ENCODE data around the gene TBL1X. TPM values are rescaled to one million over a fixed set of nuclear protein-coding genes. Genes with fewer than 3 reads are reported as not detected.

Gene TBL1X
- total and polyA plus RNA-seq, 4 donors = 2.3 to 21.7 (median 13.3) TPM

- Histone ChIP-seq H3K4me1 (ENCODE audit: control insufficient read depth in 5 of 5, insufficient read depth in 5 of 5, low read length in 5 of 5) (peaks cover 0 to 32% (median 7%) of the 10 kb centered on the region in 5 donors), H3K27ac (ENCODE audit: low read depth in 1 of 2, low read length in 1 of 2) (peak overlapping the region in 1 of 2 donors; percentile 19), H3K9ac (ENCODE audit: insufficient read depth in 1 of 2, low read length in 2 of 2) (no peak overlapping the region), H3K27me3 (ENCODE audit: control insufficient read depth in 3 of 3, insufficient read depth in 3 of 3, low read length in 2 of 3) (peaks cover 12 to 17% (median 12%) of the 10 kb centered on the region in 3 donors), H3K36me3 (ENCODE audit: control insufficient read depth in 4 of 4, insufficient read depth in 4 of 4, low read length in 4 of 4) (no peaks in the 10 kb centered on the region), H3K4me3 (no peak overlapping the region), H3K9me3 (ENCODE audit: control insufficient read depth in 4 of 4, insufficient read depth in 3 of 4, low read length in 3 of 4) (peaks cover 0 to 7% (median 0%) of the 10 kb centered on the region in 4 donors)
- ATAC-seq (ENCODE audit: insufficient read depth, low FRiP score) (peak; percentile 39), DNase-seq (peak; percentile 31 to 66 (median 60))
- 10 to 32% methylated on average over 2 of the region's 2 CpGs for WGBS, 2 donors
- no peak for TF ChIP-seq CTCF (IDR thresholded peaks at IDR 0.05; ENCODE audit: control extremely low read depth, extremely low read depth)
These were observed 324.1 kb downstream of the TBL1X start for GRCh38 chrX:9788911-9789310.

- Histone ChIP-seq H3K9me3 (ENCODE audit: control insufficient read depth in 4 of 4, insufficient read depth in 3 of 4, low read length in 3 of 4) (peaks cover 0 to 7% (median 0%) of the 10 kb centered on the region in 4 donors), H3K4me1 (ENCODE audit: control insufficient read depth in 5 of 5, insufficient read depth in 5 of 5, low read length in 5 of 5) (peaks cover 0 to 32% (median 7%) of the 10 kb centered on the region in 5 donors), H3K4me3 (no peak overlapping the region), H3K9ac (ENCODE audit: insufficient read depth in 1 of 2, low read length in 2 of 2) (no peak overlapping the region), H3K27ac (ENCODE audit: low read depth in 1 of 2, low read length in 1 of 2) (no peak overlapping the region), H3K36me3 (ENCODE audit: control insufficient read depth in 4 of 4, insufficient read depth in 4 of 4, low read length in 4 of 4) (no peaks in the 10 kb centered on the region), H3K27me3 (ENCODE audit: control insufficient read depth in 3 of 3, insufficient read depth in 3 of 3, low read length in 2 of 3) (peaks cover 12 to 17% (median 12%) of the 10 kb centered on the region in 3 donors)
- DNase-seq = no peak
- ATAC-seq (ENCODE audit: insufficient read depth, low FRiP score) = no peak
- TF ChIP-seq CTCF (IDR thresholded peaks at IDR 0.05; ENCODE audit: control extremely low read depth, extremely low read depth) = no peak
- 58 to 69% methylated on average over 5 of the region's 5 CpGs for WGBS, 2 donors
These were observed 324.7 kb downstream of the TBL1X start for GRCh38 chrX:9789555-9789954.
